ENCODE results near the gene LMTK3.

LMTK3 gene

GRCh38 chr19:48443731-48444128 lies 67.9 kb downstream of the LMTK3 start:
- no peak for DNase-seq

- no peak for DNase-seq
Observed at GRCh38 chr19:48443256-48443655, 68.4 kb downstream of the LMTK3 start.

- no peak for DNase-seq
Observed at GRCh38 chr19:48442116-48443035, 69.3 kb downstream of the LMTK3 start.

GRCh38 chr19:48441360-48442050 lies 70.1 kb downstream of the LMTK3 start:
- DNase-seq, result no peak

- DNase-seq, result no peak
Observed at GRCh38 chr19:48436586-48436985, 75.0 kb downstream of the LMTK3 start.

Data from islet precursor cell (in vitro differentiated cells).